ENCODE measurements around the gene PHC3.
"Not testable (repeated sequence)": the region's sequence is repeated elsewhere in the genome, so short reads cannot be mapped to it uniquely, and the experiment has no call there.

Gene PHC3

DNA sequence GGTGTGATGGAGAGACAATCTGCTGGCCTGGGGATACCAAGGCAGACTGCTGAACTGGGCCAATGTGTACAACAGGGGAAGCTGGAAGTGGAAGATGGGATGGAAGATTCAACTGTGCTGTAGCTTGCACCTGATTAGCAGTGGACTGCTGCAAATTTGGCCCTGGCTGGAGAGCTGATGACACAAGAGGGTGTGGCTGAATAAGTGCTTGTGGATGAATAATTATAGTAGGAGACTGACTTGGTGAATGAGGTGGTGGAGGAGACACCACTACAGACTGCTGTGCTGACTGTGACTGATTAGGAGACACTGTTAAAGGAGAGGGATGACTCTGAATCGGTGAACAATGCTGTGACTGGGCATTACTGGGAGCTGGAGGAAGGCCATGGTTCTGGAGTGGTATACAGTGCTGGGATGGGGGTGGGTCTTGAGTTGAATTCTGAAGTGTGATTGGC lies 52.5 kb downstream of the PHC3 start:
- DNase-seq (ENCODE audit: low spot score) = peak; percentile 18

DNA sequence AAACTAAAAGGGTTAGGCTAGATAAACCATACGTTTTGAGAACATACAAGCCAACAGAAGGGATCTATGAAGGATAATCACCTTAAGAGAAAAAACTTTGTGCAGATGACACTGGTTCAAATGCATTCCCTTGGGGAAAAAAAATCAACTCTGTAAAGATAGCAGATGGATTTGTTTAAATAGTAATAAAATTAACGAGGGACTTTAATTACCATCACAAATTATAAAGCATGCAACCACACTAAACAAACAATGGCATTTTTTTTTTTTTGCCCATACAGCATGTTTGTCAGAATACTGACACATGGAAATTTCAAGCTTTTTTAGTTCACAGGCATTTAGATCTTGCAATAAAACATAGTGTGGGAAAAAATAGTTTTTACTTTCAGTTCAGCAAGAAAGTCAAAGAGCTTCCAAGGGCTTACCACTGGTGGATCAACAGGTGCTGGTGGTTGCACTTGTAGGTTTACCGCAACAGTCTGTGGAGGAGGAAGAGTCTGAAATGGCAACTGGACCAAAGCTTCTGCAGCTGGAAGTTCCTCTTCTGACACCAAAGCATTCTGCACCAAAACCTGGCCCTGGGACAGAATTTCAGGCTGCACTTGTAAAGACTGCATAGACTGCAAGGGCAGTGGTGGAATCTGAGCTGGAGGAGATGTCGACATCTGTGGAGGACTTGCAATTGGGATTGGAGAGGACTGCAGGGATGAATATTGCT lies 53.1 kb downstream of the PHC3 start:
- peak; percentile 24 for DNase-seq (ENCODE audit: low spot score)

DNA sequence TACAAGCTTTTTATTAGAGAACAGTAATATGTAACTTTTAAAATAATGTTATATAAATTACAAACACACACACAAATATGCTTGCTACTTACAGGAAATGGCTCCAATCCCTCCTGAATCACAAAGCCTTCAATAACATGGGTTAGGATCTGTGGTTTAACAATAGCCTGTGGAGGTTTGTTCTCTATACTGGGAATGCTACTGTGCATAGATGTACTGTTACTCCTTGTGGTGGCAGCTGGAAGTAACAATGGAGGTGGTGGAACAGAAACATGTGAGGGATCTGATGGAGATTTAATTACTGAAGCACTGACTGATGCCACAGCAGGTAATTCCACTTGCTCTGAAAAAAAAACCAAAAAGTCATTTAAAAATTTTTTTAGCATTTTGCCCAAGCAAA lies 64.4 kb downstream of the PHC3 start:
- peak; percentile 34 for DNase-seq (ENCODE audit: low spot score)

DNA sequence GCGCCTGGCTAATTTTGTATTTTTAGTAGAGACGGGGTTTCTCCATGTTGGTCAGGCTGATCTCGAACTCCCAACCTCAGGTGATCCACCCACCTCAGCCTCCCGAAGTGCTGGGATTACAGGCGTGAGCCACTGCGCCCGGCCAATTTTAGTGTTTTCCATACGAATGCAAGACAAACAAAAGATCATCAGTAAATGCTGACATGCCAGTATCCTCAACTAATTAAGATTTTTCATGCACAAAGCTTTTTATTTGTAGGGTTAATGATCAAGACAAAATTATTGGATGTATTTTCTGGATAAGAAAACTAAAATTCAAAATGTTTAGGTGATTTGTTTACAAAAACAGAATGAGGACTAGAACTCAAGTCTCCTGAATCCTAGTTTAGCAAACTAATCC lies 67.4 kb downstream of the PHC3 start:
- DNase-seq (ENCODE audit: low spot score) = not testable (repeated sequence)

DNA sequence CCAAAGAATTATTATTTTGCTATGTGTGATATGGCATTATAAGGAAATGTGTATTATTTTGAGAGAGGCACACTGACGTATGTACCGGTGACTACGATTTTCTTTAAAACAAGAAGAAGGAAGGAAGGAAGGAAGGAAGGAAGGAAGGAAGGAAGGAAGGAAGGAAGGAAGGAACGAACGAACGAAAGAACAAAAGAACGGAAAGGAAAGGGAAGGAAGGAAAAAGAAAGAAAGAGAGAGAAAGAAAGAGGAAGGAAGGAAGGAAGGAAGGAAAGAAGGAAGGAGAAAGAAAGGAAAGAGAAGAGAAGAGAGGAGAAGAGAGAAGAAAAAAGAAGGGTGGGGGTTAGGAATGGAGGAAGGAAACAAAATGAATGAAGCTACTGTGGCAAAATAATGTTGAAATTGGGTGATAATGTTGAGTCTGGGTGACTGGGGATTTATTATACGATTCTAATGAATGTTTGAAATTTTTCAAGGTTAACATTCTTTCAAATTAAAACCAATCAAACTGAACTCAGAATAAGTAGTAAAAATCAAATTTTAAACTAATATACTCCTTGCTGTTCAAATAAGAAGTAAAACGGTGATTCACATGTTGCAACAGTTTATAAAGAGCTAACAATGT lies 70.3 kb downstream of the PHC3 start:
- DNase-seq (ENCODE audit: low spot score) = no peak

DNA sequence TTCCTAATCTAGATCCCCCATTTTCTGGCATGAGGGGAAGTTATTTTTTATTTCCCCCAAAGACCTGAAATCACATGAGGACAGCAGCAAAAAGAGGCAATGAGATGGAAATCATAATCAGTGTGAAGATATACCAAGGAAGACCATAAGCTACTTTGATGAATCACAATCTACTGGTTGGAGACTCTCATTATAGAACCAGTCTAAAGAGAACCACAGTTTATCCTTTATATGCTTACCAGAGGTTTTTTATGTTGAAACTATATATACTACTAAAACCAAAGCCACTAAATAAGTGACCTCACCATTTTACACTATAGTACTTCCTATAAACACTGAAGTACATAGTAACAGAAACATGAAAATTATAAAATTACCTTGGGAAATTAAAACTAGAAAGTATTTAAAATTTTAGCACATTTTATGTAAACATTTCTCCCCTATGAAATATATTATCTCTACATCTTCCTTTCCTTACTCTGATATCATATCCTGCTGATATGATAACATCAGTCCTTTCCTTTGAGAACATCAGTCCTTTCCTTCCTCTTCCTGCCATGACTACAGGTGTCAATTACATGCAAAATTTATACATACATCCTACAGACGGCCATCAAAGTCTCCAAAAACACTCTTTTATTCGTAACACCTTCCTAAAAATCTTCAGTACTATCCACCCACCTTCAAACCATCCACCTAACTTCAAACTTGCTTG lies 71.8 kb downstream of the PHC3 start:
- no peak for DNase-seq (ENCODE audit: low spot score)

DNA sequence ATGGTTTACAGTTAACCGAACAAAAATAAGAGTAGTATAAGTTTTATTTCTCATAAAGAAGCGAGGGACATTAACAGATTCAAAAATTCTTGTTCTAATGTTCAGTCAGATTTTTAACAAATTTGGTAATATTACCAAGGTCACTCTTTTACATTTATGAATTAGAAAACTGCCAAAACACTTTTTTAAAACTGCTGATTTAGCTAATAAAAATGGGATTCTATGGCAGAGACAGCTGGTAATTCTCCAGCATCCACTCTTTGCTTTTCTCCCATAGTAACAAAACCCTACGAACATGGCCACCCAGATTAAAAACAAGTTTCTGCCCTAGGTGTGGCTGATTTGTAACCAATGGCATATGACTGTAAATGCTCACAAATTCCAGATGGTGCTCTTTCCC lies 72.6 kb downstream of the PHC3 start:
- no peak for DNase-seq (ENCODE audit: low spot score)

DNA sequence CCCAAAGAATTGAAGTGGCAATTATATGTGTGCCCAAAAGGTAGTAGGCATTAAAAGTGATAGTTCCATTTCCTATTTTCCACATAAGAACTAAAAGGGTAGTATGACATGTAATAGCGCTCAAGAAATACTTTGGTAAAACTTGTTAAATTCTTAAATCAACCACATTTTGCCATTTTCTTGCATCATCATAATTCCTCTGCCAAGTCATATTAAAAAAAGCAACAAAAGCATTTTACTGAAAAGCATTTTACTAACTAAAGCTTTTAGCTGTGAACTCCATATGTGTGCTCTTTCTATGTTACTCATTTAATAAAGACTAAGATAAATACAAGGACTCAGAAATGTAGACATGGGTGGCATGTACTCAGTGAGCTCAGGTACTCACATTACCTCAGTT lies 73.6 kb downstream of the PHC3 start:
- no peak for DNase-seq (ENCODE audit: low spot score)

DNA sequence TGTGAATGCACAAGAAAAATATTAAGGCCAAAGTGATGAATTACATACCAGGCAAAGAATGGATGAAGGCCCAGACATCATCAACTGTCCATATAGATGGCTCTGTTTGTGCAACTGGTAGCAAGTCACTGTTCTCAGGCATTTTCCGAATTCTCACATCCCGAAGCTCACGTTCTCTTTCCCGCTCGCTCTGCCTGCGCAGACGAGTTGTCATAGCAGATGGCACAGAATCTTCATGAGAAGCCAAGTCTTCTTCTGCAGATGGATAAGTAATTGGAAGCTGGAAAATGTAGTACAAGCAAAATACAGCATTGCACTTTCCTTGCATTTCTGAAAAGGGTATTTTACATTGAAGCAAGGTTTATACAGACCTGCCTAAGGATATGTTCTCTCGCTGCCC lies 79.1 kb downstream of the PHC3 start:
- no peak for DNase-seq (ENCODE audit: low spot score)

DNA sequence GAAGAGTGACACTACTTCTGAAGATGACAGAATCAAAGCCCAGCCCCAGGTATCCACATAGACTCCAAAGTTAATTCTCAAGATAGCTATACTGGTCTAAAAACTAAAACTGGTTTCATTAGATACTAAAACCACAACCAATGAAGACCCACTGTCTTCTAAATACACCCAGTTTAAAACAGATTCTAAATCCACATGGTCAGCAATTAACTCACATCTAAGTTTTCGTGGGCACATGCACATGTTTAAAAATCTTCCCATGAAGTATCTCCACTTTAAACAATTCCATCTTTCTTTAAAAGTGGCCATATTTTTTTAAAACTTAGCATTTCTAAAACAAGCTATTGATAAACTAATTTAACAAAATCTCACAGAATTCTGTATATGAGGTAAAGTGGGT lies 80.6 kb downstream of the PHC3 start:
- DNase-seq (ENCODE audit: low spot score) = no peak

DNA sequence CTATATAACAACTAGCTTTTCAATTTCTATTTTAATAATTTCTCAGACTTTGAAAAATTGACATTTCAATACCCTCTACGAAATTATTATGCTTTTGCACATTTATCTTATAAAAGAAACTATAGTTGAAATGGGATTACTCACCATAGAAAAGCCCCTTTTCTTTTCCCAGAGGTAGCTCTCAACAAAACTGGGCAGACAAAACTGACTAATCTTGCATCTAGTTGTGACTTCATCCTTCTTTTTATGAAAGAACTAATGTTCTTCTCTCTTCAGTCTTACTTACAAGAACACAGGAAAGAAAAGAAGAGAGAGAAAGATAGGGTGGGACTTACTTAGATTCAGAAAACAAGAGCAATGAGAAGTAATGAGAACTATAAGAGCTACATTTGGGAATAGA lies 82.8 kb downstream of the PHC3 start:
- no peak for DNase-seq (ENCODE audit: low spot score)

DNA sequence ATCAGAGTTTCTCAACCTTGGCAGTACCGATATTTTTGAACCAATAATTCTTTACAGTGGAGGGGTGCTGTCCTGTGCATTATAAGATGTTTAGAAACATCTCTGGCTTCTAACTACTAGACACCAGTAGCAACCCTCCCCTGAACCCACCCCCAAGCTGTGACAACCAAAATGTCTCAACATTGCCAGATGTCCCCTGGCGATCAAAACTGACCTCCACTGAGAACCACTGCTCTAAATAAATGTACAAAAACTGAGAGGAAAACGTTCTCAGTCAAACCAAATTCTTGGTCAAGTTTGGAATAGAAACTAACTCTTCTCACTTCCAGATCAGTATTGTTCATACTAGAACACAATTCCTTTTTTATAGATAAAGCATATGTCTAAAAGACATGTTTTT lies 85.2 kb downstream of the PHC3 start:
- no peak for DNase-seq (ENCODE audit: low spot score)

DNA sequence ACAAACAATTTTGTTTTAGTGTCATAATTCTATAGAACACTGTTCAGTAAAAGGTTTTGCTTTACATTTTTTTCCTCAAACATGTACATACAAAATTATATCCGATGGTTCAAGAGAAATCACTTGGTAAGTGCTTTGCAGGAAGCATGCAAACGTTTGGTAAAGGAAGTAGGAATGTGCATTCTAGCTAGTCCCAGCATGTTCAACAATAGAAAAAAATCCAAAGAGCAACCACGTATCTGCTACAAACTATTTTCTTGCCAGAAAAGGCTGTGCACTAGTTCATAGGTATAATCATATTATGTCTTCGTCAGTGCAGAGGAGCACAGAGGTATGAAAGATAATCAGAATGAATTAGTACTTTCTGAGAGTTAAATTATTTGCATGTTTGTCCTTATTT lies 85.8 kb downstream of the PHC3 start:
- DNase-seq (ENCODE audit: low spot score) = no peak

DNA sequence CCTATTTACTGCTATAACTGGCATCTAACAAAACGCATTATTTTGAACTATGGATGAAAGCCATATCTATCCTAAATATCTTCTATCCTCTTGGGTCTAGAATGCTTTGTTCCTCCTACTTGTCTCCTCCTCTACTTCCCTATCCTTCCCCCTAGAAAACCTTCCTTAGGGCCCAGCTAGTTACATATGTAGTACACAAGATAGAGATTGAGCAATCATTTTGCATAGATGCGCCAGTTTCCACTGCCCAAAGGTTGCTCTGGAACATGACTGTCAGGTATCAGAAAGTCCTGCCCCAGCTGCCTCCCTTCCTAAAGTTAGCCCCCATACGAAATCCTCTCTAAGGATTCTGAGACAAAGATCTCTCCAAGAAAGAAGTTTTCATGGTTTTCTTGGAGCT lies 88.6 kb downstream of the PHC3 start:
- DNase-seq (ENCODE audit: low spot score) = no peak

DNA sequence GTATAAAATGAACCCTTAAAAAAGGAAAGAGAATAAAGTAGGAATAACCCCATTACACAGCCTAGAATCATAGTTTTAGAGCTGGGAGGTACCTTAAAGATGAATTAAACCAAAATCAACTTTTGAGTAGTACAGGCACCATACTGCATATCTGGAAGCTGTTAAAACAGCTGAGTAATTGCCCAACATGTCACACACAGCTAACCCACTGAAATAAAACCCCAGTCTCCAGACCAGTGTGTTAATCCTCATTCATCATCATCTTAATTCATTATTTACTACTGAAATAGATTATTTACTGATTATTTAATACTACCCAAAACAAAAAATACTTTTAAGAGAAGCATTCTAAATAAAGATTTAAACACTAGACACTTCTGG lies 90.9 kb downstream of the PHC3 start:
- DNase-seq (ENCODE audit: low spot score) = no peak

DNA sequence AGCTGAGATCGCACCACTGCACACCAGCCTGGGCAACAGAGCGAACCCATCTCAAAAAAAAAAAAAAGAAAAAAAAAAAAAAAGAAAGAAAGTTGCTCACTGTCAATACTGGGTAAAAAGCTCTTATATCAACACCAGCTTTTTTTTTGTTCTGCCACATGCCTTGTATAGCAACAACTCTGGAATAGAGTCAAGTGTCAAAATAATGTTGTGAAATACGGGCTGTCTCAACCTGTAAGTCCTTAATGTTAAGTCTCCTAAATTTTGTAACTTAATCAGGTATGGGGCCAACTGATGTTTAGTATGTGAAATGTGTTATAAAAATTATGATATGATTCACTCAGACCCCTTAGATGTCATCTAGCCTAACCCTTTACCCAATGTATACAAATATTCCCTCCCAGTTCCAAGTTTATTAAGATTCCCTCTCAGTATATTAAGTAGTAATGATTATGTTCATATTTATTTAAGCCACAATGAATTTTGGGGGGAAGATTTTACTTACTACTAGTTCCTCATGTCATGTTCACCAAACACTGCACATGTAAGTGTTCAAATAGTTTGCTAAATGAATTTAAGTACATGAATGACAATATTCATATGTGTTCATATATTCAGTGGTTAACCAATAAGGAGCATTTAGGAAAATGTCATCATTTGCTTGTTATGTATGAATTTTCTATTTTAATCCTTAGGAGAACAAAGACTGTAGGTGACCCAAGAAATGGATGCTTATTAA lies 91.5 kb downstream of the PHC3 start:
- no peak for DNase-seq (ENCODE audit: low spot score)

DNA sequence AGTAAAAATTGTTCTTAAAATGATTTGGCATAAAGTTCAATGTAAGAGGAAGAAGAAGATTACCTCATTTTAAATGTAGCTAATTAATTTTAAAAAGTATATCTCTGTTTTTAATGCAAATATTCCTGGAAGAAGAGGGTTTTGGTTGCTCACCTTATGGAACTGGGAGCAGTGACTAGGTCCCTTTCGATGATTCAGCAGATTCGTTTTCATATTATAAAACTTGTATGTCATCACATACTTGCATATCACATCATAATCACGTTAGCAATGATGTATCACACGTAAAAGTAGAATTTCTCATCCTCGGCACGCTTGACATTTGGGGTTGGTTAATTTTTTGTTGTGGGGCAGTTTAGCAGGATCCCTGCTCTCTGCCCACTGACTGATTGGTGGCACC lies 96.1 kb downstream of the PHC3 start:
- no peak for DNase-seq (ENCODE audit: low spot score)

DNA sequence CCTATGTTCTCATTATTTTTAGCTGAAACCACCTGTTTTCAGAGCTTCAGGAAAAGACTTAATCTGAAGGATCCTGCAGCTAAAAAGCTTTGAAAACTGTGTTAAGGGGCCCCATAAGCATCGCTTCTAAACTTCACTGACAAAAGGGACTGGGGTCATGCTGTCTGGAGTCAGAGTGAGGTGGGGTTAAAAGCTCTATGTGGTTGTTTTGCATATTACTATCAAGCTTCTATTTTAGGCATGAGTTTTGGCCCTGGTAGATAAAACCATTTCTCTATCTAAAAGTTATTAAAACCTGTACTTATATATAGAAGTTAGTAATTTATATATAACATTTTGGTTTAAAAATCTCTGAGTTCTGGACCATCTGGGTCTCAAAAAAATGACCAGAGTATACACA lies 98.2 kb downstream of the PHC3 start:
- DNase-seq (ENCODE audit: low spot score) = no peak

DNA sequence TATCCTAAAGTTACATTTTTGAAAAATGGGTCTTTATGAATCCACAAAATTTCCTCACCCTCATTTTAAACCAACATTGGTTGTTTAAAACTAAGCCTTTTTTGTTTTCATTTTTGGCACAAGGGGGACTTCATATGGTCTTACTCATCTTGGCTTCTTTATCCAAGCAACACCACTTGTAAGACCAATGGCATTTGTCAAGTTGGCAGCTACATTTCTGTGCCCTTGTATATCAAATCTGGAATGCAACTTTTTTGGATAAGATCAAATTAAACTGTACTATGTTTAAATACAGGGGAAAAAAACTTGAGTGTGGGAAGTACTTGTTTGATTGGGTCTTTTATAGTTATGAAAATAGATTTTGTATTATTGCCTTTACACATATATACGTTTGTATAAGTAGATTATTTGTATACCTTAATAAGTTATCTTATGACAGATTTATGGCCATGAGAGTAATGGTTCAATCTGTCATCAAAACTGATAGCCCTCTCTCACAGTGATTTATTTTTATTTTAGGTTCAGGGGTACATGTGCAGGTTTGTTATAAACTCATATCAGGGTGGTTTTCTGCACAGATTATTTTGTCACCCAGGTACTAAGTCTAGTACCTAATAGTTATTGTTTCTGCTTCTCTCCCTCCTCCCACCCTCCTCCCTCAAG lies 100.3 kb downstream of the PHC3 start:
- DNase-seq (ENCODE audit: low spot score) = no peak

DNA sequence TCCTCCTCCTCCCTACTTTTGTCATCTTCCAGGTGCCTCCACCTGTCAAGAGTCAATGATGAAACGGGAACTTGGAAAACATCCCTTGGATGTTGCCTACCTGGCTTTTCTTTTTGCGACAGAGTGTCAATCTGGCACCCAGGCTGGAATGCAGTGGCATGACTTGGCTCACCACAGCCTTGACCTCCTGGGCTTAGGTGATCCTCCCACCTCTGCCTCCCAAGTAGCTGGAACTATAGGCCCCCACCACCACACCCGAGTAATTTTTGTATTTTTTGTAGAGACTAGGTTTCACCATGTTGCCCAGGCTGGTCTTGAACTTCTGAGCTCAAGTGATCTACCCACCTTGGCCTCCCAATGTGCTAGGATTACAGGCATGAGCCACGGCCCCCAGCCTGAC lies 100.9 kb downstream of the PHC3 start:
- DNase-seq (ENCODE audit: low spot score) = no peak

DNA sequence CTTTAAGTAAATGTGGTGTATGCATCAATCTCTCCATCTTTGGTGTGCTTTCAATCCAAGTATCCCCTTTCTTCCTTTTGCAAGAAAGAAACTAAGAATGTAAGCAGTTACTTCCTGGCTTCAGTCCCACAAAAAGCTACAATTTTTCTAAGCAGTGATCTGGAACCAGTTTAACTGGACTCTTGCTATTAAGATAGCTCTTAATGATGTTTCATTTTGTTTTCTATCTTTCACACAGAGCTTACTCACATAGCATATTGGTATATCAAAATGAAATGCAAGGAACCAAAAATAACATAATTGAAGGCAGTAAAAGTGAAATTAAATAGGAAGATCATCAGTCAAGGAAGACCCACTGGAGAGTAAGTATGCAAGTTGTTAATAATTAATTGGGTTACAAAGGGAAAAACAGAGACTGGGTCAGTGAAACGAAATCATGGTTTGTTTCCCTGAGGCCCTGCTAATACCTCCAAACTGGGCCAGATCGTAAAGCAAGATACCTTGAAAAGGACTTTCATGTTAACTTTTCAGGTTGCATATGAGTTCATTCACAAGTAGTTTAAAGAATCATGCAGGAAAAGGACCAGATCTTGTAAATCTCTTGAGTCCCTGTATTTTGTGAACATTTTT lies 101.9 kb downstream of the PHC3 start:
- no peak for DNase-seq (ENCODE audit: low spot score)

Data from D341Med (cell line).